Measurements from ENCODE around the gene DGKE.

Gene DGKE

GRCh38 chr17:56833809-56834379 is at the start of gene DGKE, which contains the start of gene C17orf67:
DGKE (plus strand) TSS chr17:56834151; CDS start chr17:56834796, 645 bp downstream.
C17orf67 (minus strand) TSS chr17:56833920; CDS start chr17:56815810, 18,110 bp downstream.
- peak; percentile 62 for DNase-seq

GRCh38 chr17:56785405-56785804 is 48.5 kb upstream of the DGKE start:
- no peak for DNase-seq

- no peak for DNase-seq
Measured at GRCh38 chr17:56785997-56786680, 47.8 kb upstream of the DGKE start.

- no peak for DNase-seq
Measured at GRCh38 chr17:56786989-56787482, 46.9 kb upstream of the DGKE start.

GRCh38 chr17:56792267-56792666 is 41.7 kb upstream of the DGKE start:
- no peak for DNase-seq

- DNase-seq: no peak
Measured at GRCh38 chr17:56793531-56793930, 40.4 kb upstream of the DGKE start.

- DNase-seq: no peak
Measured at GRCh38 chr17:56793957-56794356, 40.0 kb upstream of the DGKE start.

- no peak for DNase-seq
Measured at GRCh38 chr17:56795221-56795865, 38.6 kb upstream of the DGKE start.

- no peak for DNase-seq
Measured at GRCh38 chr17:56796536-56796935, 37.4 kb upstream of the DGKE start.

- DNase-seq: no peak
Measured at GRCh38 chr17:56798916-56799315, 35.0 kb upstream of the DGKE start.

GRCh38 chr17:56801459-56802178 is 32.3 kb upstream of the DGKE start:
- no peak for DNase-seq

GRCh38 chr17:56803071-56803470 is 30.9 kb upstream of the DGKE start:
- DNase-seq: no peak

GRCh38 chr17:56804454-56804853 is 29.5 kb upstream of the DGKE start:
- no peak for DNase-seq

- DNase-seq: no peak
Measured at GRCh38 chr17:56806949-56807348, 27.0 kb upstream of the DGKE start.

GRCh38 chr17:56807723-56808122 is 26.2 kb upstream of the DGKE start:
- no peak for DNase-seq

- DNase-seq: no peak
Measured at GRCh38 chr17:56808503-56808902, 25.4 kb upstream of the DGKE start.

GRCh38 chr17:56809106-56809819 is 24.7 kb upstream of the DGKE start:
- DNase-seq: no peak

- DNase-seq: no peak
Measured at GRCh38 chr17:56809820-56810179, 24.2 kb upstream of the DGKE start.

- no peak for DNase-seq
Measured at GRCh38 chr17:56810343-56810742, 23.6 kb upstream of the DGKE start.

- no peak for DNase-seq
Measured at GRCh38 chr17:56810891-56811775, 22.8 kb upstream of the DGKE start.

- no peak for DNase-seq
Measured at GRCh38 chr17:56812901-56813388, 21.0 kb upstream of the DGKE start.

GRCh38 chr17:56815711-56816110 is 18.2 kb upstream of the DGKE start:
- no peak for DNase-seq
